HCT116 (cell line): ENCODE results near the gene COL5A1. TPM values are rescaled to one million over a fixed set of nuclear protein-coding genes. Genes with fewer than 3 reads are reported as not detected.

Experiments used
- ATAC-seq: fragments of 200-7000 bp; cut with Tn5 transposase; 2 replicates; pipeline ENCODE4 v1.9.1; 2020; ENCODE audit warnings: mild to moderate bottlenecking, moderate library complexity
- BruUV-seq: library from RNA; stranded (reverse); fragments of 400-500 nt; replicated peaks from 2 replicates; lab custom pipeline; 2021; lab: Mats Ljungman, UMichigan
- CTCF ChIA-PET: fragments of 300-600 bp; sonication (Branson Sonifier 250); formaldehyde crosslinking; loops from one replicate; lab custom pipeline; 2021; ENCODE audit warnings: antibody characterized with exemption; lab: Charles Lee
- POLR2A ChIA-PET: fragments of 300-600, 350-600 bp; sonication (Branson Sonifier 250); formaldehyde crosslinking; loops from one replicate; lab custom pipeline; 2021; ENCODE audit warnings: antibody characterized with exemption; lab: Charles Lee
- RAD21 ChIA-PET, 2 experiments: fragments of 300-600 bp; sonication (Branson Sonifier 250); formaldehyde crosslinking; loops; one replicate each; lab custom pipeline; 2023; ENCODE audit warnings: low total read pairs in 2 of 2; ENCODE audit not compliant: uncharacterized antibody in 2 of 2, unreplicated experiment in 2 of 2, low non-redundant PET in 1 of 2; lab: Charles Lee
- DNase-seq: peaks from one replicate; pipeline ENCODE4 v3.0.0-alpha.2; 2010; ENCODE audit warnings: low read depth, low spot score
- H2AFZ ChIP-seq: fragments of 200-600 bp; shearing (Covaris generic), sonication (generic); 2 replicates; pipeline ENCODE4 v1.6.1; 2017; ENCODE audit warnings: low read depth, mixed run types, mixed read lengths, antibody characterized with exemption, low read length; ENCODE audit not compliant: poor library complexity, severe bottlenecking
- H3K27ac ChIP-seq: 2 replicates; pipeline ENCODE4 v1.5.1; 2012; ENCODE audit warnings: low read depth, low read length
- H3K27me3 ChIP-seq: fragments of 200-600 bp; sonication (generic); 2 replicates; pipeline ENCODE4 v1.6.1; 2016; ENCODE audit warnings: mixed run types, low read length, mixed read lengths; ENCODE audit not compliant: insufficient read depth
- H3K36me3 ChIP-seq, 2 experiments: fragments of 200-500 bp in 1 of 2; fragments of 200-600 bp in 1 of 2; sonication (Bioruptor generic) in 1 of 2; sonication (generic) in 1 of 2; 2 replicates each; pipeline versions ENCODE4 v1.5.1 to v1.6.1; 2014 to 2016; ENCODE audit warnings: low read length in 2 of 2, inconsistent platforms in 1 of 2, mixed read lengths in 1 of 2, mixed run types in 1 of 2; ENCODE audit not compliant: insufficient read depth in 2 of 2, control insufficient read depth in 1 of 2
- H3K4me1 ChIP-seq, 2 experiments: fragments of 200-600 bp in 1 of 2; sonication (generic) in 1 of 2; 2 replicates each; pipeline versions ENCODE4 v1.5.1 to v1.6.1; 2012 to 2017; ENCODE audit warnings: low read length in 2 of 2, inconsistent platforms in 1 of 2, mild to moderate bottlenecking in 1 of 2, mixed read lengths in 1 of 2, mixed run types in 1 of 2, moderate library complexity in 1 of 2; ENCODE audit not compliant: insufficient read depth in 2 of 2, control insufficient read depth in 1 of 2
- H3K4me2 ChIP-seq: fragments of 200-600 bp; sonication (generic); 2 replicates; pipeline ENCODE4 v1.6.1; 2017; ENCODE audit warnings: mixed run types, low read length, mixed read lengths
- H3K4me3 ChIP-seq, 2 experiments: fragments of 200-600 bp in 1 of 2; sonication (generic) in 1 of 2; replicated peaks in 1 of 2; 2 replicates each; pipeline ENCODE4 v1.5.1; 2011 to 2016; ENCODE audit warnings: low read length in 2 of 2, control low read depth in 1 of 2, low read depth in 1 of 2, mild to moderate bottlenecking in 1 of 2, mixed read lengths in 1 of 2, mixed run types in 1 of 2
- H3K79me2 ChIP-seq: fragments of 200-600 bp; sonication (generic); 2 replicates; pipeline ENCODE4 v1.6.1; 2017; ENCODE audit warnings: mild to moderate bottlenecking, mixed run types, low read length, moderate library complexity, mixed read lengths; ENCODE audit not compliant: insufficient read depth
- H3K9ac ChIP-seq: fragments of 200-600 bp; sonication (generic); 2 replicates; pipeline ENCODE4 v1.6.1; 2016; ENCODE audit warnings: low read length, mixed read lengths
- H3K9me2 ChIP-seq: fragments of 200-600 bp; sonication (generic), shearing (Covaris generic); 2 replicates; pipeline ENCODE4 v1.6.1; 2017; ENCODE audit warnings: mixed run types, mild to moderate bottlenecking, moderate library complexity; ENCODE audit not compliant: insufficient read depth
- H3K9me3 ChIP-seq, 2 experiments: fragments of 200-500 bp in 1 of 2; fragments of 200-600 bp in 1 of 2; sonication (Bioruptor generic) in 1 of 2; sonication (generic) in 1 of 2; 2 replicates each; pipeline ENCODE4 v1.6.1; 2014 to 2017; ENCODE audit warnings: low read length in 2 of 2, mixed read lengths in 2 of 2, inconsistent platforms in 1 of 2, low read depth in 1 of 2, mild to moderate bottlenecking in 1 of 2, mixed run types in 1 of 2, moderate library complexity in 1 of 2; ENCODE audit not compliant: control insufficient read depth in 1 of 2, insufficient read depth in 1 of 2
- H4K20me1 ChIP-seq: fragments of 200-600 bp; sonication (generic), shearing (Covaris generic); 2 replicates; pipeline ENCODE4 v1.6.1; 2017; ENCODE audit warnings: mixed run types, mild to moderate bottlenecking, moderate library complexity; ENCODE audit not compliant: insufficient read depth
- CBX3 ChIP-seq: IDR thresholded peaks from 2 replicates; pipeline ENCODE4 v1.6.1; 2012; ENCODE audit warnings: low read depth
- ELF1 ChIP-seq: IDR thresholded peaks from 2 replicates; pipeline ENCODE4 v1.6.1; 2012; ENCODE audit warnings: low read depth, borderline replicate concordance
- EZH2phosphoT487 ChIP-seq: fragments of 200-600 bp; IDR thresholded peaks from 2 replicates; pipeline ENCODE4 v1.6.1; 2018; ENCODE audit warnings: antibody characterized with exemption, borderline replicate concordance
- FOSL1 ChIP-seq: IDR thresholded peaks from 2 replicates; pipeline ENCODE4 v1.6.1; 2012; ENCODE audit warnings: low read depth
- POLR2A ChIP-seq: IDR thresholded peaks from 2 replicates; pipeline ENCODE4 v1.7.0; 2011; ENCODE audit warnings: borderline replicate concordance; ENCODE audit not compliant: insufficient read depth, insufficient read length; ENCODE audit errors: extremely low read depth
- RAD21 ChIP-seq: IDR thresholded peaks from 2 replicates; pipeline ENCODE4 v1.6.1; 2012; ENCODE audit warnings: low read depth, mild to moderate bottlenecking
- SIN3A ChIP-seq: IDR thresholded peaks from 2 replicates; pipeline ENCODE4 v1.6.1; 2012; ENCODE audit warnings: low read depth
- SP1 ChIP-seq: IDR thresholded peaks from 2 replicates; pipeline ENCODE4 v1.6.1; 2012; ENCODE audit warnings: low read depth
- SRF ChIP-seq: IDR thresholded peaks from 2 replicates; pipeline ENCODE4 v1.6.1; 2012; ENCODE audit warnings: low read depth
- TCF7L2 ChIP-seq: IDR thresholded peaks from 2 replicates; pipeline ENCODE4 v1.7.0; 2011; ENCODE audit warnings: borderline replicate concordance, inconsistent platforms; ENCODE audit not compliant: insufficient read depth, insufficient read length; ENCODE audit errors: extremely low read depth
- YY1 ChIP-seq: IDR thresholded peaks from 2 replicates; pipeline ENCODE4 v1.6.1; 2011; ENCODE audit warnings: low read length, low read depth, moderate library complexity, mild to moderate bottlenecking; ENCODE audit not compliant: insufficient replicate concordance; ENCODE audit errors: extremely low read depth
- ZNF274 ChIP-seq: fragments of 200-500 bp; sonication (Bioruptor generic); IDR thresholded peaks from 2 replicates; pipeline ENCODE4 v1.6.1; 2014; ENCODE audit warnings: mild to moderate bottlenecking, low read depth, low read length, inconsistent platforms
- intact Hi-C: fragments of 100-400 bp; cut with micrococcal nuclease; formaldehyde crosslinking; loops from 2 replicates; pipeline ENCODE4 v1.10.0; 2022
- total RNA-seq: library from RNA; stranded (reverse); gene quantifications from one replicate; pipeline ENCODE4 v1.2.1, GENCODE V29; 2021; ENCODE audit not compliant: unreplicated experiment
- TF ChIP-seq, protein P1 (sequence below), 3 experiments: fragments of 200-600 bp in 1 of 3; sonication (generic) in 1 of 3; IDR thresholded peaks in 2 of 3; conservative IDR thresholded peaks in 1 of 3; 2 replicates each; pipeline ENCODE4 v1.5.1; 2012 to 2017; ENCODE audit warnings: low read depth in 2 of 3, low read length in 2 of 3, antibody characterized with exemption in 1 of 3, borderline replicate concordance in 1 of 3, control low read depth in 1 of 3, mild to moderate bottlenecking in 1 of 3, mixed read lengths in 1 of 3, mixed run types in 1 of 3, moderate library complexity in 1 of 3; ENCODE audit not compliant: insufficient read depth in 1 of 3
- TF ChIP-seq, protein P2 (sequence below): IDR thresholded peaks from 2 replicates; pipeline ENCODE4 v1.6.1; 2012; ENCODE audit warnings: low read depth
- TF ChIP-seq, protein P3 (sequence below): IDR thresholded peaks from 2 replicates; pipeline ENCODE4 v1.6.1; 2012

COL5A1 gene
- total RNA-seq, 1 experiment from 2014 or later, result 0.30 TPM

DNA sequence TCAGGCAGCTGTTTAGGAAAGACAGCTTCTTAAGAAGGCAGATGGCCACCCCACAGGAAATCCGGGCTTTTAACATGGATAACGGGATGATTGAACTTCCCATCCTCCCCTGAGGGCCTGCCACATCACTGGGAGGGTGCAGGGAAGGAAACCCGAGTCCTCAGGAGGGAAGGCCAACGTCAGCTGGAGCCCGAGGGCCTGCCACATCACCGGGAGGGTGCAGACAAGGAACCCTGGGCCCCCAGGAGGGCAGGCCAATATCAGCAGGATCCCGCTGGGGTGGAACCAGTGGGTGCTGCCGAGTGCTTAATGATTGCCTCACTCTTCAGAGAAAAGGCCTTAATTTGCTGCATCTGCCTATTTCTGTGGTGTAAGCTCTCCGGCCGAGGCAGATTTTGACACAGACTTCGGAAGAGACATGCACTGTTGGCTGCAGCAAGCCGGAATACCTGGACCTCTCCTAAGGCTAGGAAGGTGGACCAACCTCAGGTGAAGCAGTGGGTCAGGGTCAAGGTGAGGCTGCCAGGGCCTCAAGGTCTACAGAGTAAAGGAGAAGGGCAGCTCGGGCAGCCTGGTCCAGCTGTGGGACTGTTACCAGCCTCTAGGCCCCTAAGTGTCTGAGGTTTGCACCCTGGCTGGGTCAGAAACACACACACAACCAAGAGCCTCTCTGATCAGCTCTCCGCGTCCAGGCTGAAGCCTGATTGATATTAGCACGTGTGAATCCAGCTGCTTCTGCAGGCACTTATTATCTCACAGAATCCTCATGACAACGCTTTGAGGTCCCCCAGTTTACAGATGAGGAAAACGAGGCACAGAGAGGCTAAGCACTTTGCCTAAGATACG, 14.8 kb upstream of the COL5A1 start:
- ATAC-seq, result no peak
- CTCF ChIA-PET, result no interaction called here

More for the DNA sequence above, 14.8 kb upstream of the COL5A1 start:
- no peak for DNase-seq
- Histone ChIP-seq H3K9me3 (no peaks in the 10 kb centered on the region), H3K27me3 (peaks cover 1% of the 10 kb centered on the region; the same call in 1 of the 2 replicates), H3K36me3 (no peaks in the 10 kb centered on the region), H3K4me2 (no peak overlapping the region), H3K27ac (no peak overlapping the region), H3K79me2 (no peaks in the 10 kb centered on the region), H4K20me1 (no peaks in the 10 kb centered on the region), H3K9ac (no peak overlapping the region), H3K4me1 (peaks cover 0 to 15% of the 10 kb centered on the region in 2 experiments; a peak in 2 of 4 replicates), H3K4me3 (no peak overlapping the region), H2AFZ (no peak overlapping the region), H3K9me2 (no peaks in the 10 kb centered on the region)
- intact Hi-C loops, result no loop called here
- TF ChIP-seq RAD21 (no peak), SP1 (no peak), ZNF274 (no peak), SIN3A (no peak), TCF7L2 (no peak), POLR2A (no peak), YY1 (no peak), ELF1 (no peak), SRF (no peak), FOSL1 (no peak), CBX3 (no peak), EZH2phosphoT487 (no peak)
- TF ChIP-seq, protein P1, sequence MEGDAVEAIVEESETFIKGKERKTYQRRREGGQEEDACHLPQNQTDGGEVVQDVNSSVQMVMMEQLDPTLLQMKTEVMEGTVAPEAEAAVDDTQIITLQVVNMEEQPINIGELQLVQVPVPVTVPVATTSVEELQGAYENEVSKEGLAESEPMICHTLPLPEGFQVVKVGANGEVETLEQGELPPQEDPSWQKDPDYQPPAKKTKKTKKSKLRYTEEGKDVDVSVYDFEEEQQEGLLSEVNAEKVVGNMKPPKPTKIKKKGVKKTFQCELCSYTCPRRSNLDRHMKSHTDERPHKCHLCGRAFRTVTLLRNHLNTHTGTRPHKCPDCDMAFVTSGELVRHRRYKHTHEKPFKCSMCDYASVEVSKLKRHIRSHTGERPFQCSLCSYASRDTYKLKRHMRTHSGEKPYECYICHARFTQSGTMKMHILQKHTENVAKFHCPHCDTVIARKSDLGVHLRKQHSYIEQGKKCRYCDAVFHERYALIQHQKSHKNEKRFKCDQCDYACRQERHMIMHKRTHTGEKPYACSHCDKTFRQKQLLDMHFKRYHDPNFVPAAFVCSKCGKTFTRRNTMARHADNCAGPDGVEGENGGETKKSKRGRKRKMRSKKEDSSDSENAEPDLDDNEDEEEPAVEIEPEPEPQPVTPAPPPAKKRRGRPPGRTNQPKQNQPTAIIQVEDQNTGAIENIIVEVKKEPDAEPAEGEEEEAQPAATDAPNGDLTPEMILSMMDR (IDR thresholded peaks at IDR 0.05 in 2 of 3, conservative IDR thresholded peaks at IDR 0.05 in 1 of 3; ENCODE audit: borderline replicate concordance in 1 of 3, insufficient read depth in 1 of 3, low read depth in 2 of 3, low read length in 2 of 3), result no peak
- TF ChIP-seq, protein P2, sequence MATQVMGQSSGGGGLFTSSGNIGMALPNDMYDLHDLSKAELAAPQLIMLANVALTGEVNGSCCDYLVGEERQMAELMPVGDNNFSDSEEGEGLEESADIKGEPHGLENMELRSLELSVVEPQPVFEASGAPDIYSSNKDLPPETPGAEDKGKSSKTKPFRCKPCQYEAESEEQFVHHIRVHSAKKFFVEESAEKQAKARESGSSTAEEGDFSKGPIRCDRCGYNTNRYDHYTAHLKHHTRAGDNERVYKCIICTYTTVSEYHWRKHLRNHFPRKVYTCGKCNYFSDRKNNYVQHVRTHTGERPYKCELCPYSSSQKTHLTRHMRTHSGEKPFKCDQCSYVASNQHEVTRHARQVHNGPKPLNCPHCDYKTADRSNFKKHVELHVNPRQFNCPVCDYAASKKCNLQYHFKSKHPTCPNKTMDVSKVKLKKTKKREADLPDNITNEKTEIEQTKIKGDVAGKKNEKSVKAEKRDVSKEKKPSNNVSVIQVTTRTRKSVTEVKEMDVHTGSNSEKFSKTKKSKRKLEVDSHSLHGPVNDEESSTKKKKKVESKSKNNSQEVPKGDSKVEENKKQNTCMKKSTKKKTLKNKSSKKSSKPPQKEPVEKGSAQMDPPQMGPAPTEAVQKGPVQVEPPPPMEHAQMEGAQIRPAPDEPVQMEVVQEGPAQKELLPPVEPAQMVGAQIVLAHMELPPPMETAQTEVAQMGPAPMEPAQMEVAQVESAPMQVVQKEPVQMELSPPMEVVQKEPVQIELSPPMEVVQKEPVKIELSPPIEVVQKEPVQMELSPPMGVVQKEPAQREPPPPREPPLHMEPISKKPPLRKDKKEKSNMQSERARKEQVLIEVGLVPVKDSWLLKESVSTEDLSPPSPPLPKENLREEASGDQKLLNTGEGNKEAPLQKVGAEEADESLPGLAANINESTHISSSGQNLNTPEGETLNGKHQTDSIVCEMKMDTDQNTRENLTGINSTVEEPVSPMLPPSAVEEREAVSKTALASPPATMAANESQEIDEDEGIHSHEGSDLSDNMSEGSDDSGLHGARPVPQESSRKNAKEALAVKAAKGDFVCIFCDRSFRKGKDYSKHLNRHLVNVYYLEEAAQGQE, result no peak
- TF ChIP-seq, protein P3, sequence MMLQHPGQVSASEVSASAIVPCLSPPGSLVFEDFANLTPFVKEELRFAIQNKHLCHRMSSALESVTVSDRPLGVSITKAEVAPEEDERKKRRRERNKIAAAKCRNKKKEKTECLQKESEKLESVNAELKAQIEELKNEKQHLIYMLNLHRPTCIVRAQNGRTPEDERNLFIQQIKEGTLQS, result no peak
- no TSS peak for BruUV-seq
- RAD21 ChIA-PET, result no interaction called here
- POLR2A ChIA-PET, result no interaction called here
